ENCODE results near the gene TRIM54.

Gene TRIM54

GRCh38 chr2:27353762-27354596, 71.8 kb downstream of the TRIM54 start:
- no peak for DNase-seq (ENCODE audit: extremely low read depth in 1 of 2, low read depth in 1 of 2)

- DNase-seq (ENCODE audit: extremely low read depth in 1 of 2, low read depth in 1 of 2) = no peak
These were observed 72.3 kb downstream of the TRIM54 start for GRCh38 chr2:27354597-27354927.

- DNase-seq (ENCODE audit: extremely low read depth in 1 of 2, low read depth in 1 of 2) = no peak
These were observed 73.8 kb downstream of the TRIM54 start for GRCh38 chr2:27356056-27356381.

- DNase-seq (ENCODE audit: extremely low read depth in 1 of 2, low read depth in 1 of 2) = peak; percentile 79 to 81
These were observed 74.4 kb downstream of the TRIM54 start, which contains the start of gene GTF3C2 for GRCh38 chr2:27356382-27357181. Gene GTF3C2 (minus strand): TSS chr2:27356764. CDS start chr2:27343554, 13,210 bp downstream.
